Activated CD4-positive, alpha-beta memory T cell treated with anti-CD3 and anti-CD28 coated beads for 36 hours (primary cell): ENCODE results near the gene RCBTB2. TPM values are rescaled to one million over a fixed set of nuclear protein-coding genes. Genes with fewer than 3 reads are reported as not detected.

ENCODE experiments used
- CTCF ChIA-PET: fragments of 350-600 bp; sonication (Branson Sonifier 250); formaldehyde crosslinking; loops from one replicate; lab custom pipeline; 2021; ENCODE audit warnings: antibody characterized with exemption, inconsistent platforms; lab: Charles Lee
- POLR2A ChIA-PET: fragments of 350-600 bp; sonication (Branson Sonifier 250); formaldehyde crosslinking; loops from one replicate; lab custom pipeline; 2021; ENCODE audit warnings: antibody characterized with exemption; lab: Charles Lee
- DNase-seq: peaks from one replicate; pipeline ENCODE4 v3.0.0-alpha.2; 2020
- H3K27ac Mint-ChIP-seq: one replicate; pipeline ENCODE4 v1.8.0; 2021; ENCODE audit warnings: mixed read lengths
- H3K27me3 Mint-ChIP-seq: one replicate; pipeline ENCODE4 v1.8.0; 2021; ENCODE audit warnings: mixed read lengths
- H3K36me3 Mint-ChIP-seq: one replicate; pipeline ENCODE4 v1.8.0; 2021; ENCODE audit warnings: mixed read lengths
- H3K4me1 Mint-ChIP-seq: one replicate; pipeline ENCODE4 v1.8.0; 2021; ENCODE audit warnings: low read depth, mixed read lengths
- H3K4me3 Mint-ChIP-seq: one replicate; pipeline ENCODE4 v1.8.0; 2021; ENCODE audit warnings: mild to moderate bottlenecking, mixed read lengths
- H3K9me3 Mint-ChIP-seq: one replicate; pipeline ENCODE4 v1.8.0; 2021; ENCODE audit warnings: mixed read lengths
- intact Hi-C: fragments of 100-400 bp; cut with micrococcal nuclease; formaldehyde crosslinking; loops from one replicate; pipeline ENCODE4 v1.15.1; 2023
- total RNA-seq, 2 experiments: library from RNA; stranded (reverse); gene quantifications; one replicate each; pipeline ENCODE4 v1.2.3, GENCODE V29; 2021

Gene RCBTB2
- total RNA-seq, 2 experiments from 2014 or later, result 1.5 to 1.8 TPM

- H3K36me3 Mint-ChIP-seq, result no peaks in the 10 kb centered on the region
- H3K27me3 Mint-ChIP-seq, result peaks cover 11% of the 10 kb centered on the region
- no peak for DNase-seq
- H3K4me1 Mint-ChIP-seq, result peaks cover 7% of the 10 kb centered on the region
- no peak overlapping the region for H3K4me3 Mint-ChIP-seq
- H3K9me3 Mint-ChIP-seq, result no peaks in the 10 kb centered on the region
- intact Hi-C loops, result no loop called here
- CTCF ChIA-PET, result interaction anchor here (0.9 to 1.5 kb wide), 2 partner anchors 159 to 446 kb away, joined by 3 read pairs; no protein-coding TSS in a partner anchor
- POLR2A ChIA-PET, result no interaction called here
- H3K27ac Mint-ChIP-seq, result no peak overlapping the region
Observed at GRCh38 chr13:48573213-48574007, 40.5 kb upstream of the RCBTB2 start.

- DNase-seq, result no peak
- intact Hi-C loops, result no loop called here
- POLR2A ChIA-PET, result no interaction called here
- CTCF ChIA-PET, result interaction anchor here (0.6 to 1.7 kb wide), 2 partner anchors 9 to 236 kb away, joined by 5 to 9 read pairs; no protein-coding TSS in a partner anchor
- Mint-ChIP-seq H3K27ac (no peak overlapping the region), H3K27me3 (peaks cover 21% of the 10 kb centered on the region), H3K9me3 (no peaks in the 10 kb centered on the region), H3K4me3 (no peak overlapping the region), H3K4me1 (peaks cover 7% of the 10 kb centered on the region), H3K36me3 (no peaks in the 10 kb centered on the region)
Observed at GRCh38 chr13:48571126-48571913, 38.4 kb upstream of the RCBTB2 start.

GRCh38 chr13:48570216-48570828 is 37.4 kb upstream of the RCBTB2 start:
- no peaks in the 10 kb centered on the region for H3K36me3 Mint-ChIP-seq
- intact Hi-C loops, result no loop called here
- no peaks in the 10 kb centered on the region for H3K9me3 Mint-ChIP-seq
- peaks cover 27% of the 10 kb centered on the region for H3K27me3 Mint-ChIP-seq
- H3K4me1 Mint-ChIP-seq, result peaks cover 7% of the 10 kb centered on the region
- no peak overlapping the region for H3K4me3 Mint-ChIP-seq
- no peak for DNase-seq
- ChIA-PET CTCF (interaction anchor here (1.7 kb wide), 1 partner anchor 10 kb away, joined by 9 read pairs; no protein-coding TSS in a partner anchor), POLR2A (no interaction called here)
- H3K27ac Mint-ChIP-seq, result no peak overlapping the region

GRCh38 chr13:48569104-48569666 is 36.3 kb upstream of the RCBTB2 start:
- Mint-ChIP-seq H3K27me3 (peaks cover 37% of the 10 kb centered on the region), H3K27ac (no peak overlapping the region), H3K36me3 (no peaks in the 10 kb centered on the region), H3K9me3 (no peaks in the 10 kb centered on the region), H3K4me1 (peaks cover 8% of the 10 kb centered on the region), H3K4me3 (no peak overlapping the region)
- intact Hi-C loops, result no loop called here
- no peak for DNase-seq
- ChIA-PET CTCF (no interaction called here), POLR2A (no interaction called here)

DNA sequence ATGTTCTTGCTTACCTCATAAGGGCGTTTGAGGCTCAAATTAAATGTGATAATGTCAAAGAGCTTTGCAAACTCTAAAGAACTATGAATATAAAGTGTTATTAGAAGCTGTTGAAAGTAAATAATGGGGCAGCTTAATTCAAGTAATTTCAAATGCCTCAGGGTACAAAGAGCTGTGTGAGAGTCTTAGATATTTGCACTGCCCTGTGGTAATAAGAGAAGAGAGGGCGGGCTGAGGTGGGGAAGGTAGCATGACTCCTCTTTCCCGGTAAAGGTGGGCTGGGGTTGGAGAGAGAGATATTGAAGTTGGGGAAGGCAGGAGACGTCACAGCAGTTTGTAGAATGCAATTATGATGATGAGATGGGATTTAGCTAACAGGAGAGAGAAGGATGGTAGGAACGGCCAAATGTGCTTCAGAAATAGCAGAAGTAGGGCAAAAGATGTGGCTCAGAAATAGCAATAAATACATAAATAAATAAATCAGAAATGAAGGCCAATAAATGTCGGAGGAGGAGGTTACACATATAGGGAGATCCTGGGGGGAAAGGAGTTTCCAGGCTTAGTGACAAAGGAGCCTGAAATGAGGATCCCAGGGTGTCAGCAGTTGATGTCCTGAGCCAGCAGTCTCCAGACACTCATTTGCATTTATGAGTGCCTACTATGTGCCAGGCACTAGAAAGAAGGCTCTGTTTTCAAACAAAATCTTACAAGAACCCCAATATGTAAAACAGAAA is 35.7 kb upstream of the RCBTB2 start:
- Mint-ChIP-seq H3K4me3 (no peak overlapping the region), H3K4me1 (peaks cover 8% of the 10 kb centered on the region), H3K9me3 (no peaks in the 10 kb centered on the region), H3K27me3 (peaks cover 39% of the 10 kb centered on the region), H3K27ac (no peak overlapping the region), H3K36me3 (no peaks in the 10 kb centered on the region)
- DNase-seq, result no peak
- CTCF ChIA-PET, result interaction anchor here (0.7 kb wide), 1 partner anchor 12 kb away, joined by 5 read pairs; no protein-coding TSS in a partner anchor
- intact Hi-C loops, result no loop called here
- POLR2A ChIA-PET, result interaction anchor here (1.0 kb wide), 1 partner anchor 36 kb away, joined by 3 read pairs; no protein-coding TSS in a partner anchor

GRCh38 chr13:48567515-48568369 is 34.9 kb upstream of the RCBTB2 start:
- Mint-ChIP-seq H3K4me3 (no peak overlapping the region), H3K9me3 (no peaks in the 10 kb centered on the region), H3K27ac (no peak overlapping the region), H3K36me3 (no peaks in the 10 kb centered on the region), H3K27me3 (peaks cover 39% of the 10 kb centered on the region), H3K4me1 (peaks cover 15% of the 10 kb centered on the region)
- no peak for DNase-seq
- POLR2A ChIA-PET, result interaction anchor here (1.0 kb wide), 1 partner anchor 36 kb away, joined by 3 read pairs; no protein-coding TSS in a partner anchor
- CTCF ChIA-PET, result interaction anchor here (0.7 kb wide), 1 partner anchor 13 kb away, joined by 5 read pairs; no protein-coding TSS in a partner anchor
- intact Hi-C loops, result no loop called here

DNA sequence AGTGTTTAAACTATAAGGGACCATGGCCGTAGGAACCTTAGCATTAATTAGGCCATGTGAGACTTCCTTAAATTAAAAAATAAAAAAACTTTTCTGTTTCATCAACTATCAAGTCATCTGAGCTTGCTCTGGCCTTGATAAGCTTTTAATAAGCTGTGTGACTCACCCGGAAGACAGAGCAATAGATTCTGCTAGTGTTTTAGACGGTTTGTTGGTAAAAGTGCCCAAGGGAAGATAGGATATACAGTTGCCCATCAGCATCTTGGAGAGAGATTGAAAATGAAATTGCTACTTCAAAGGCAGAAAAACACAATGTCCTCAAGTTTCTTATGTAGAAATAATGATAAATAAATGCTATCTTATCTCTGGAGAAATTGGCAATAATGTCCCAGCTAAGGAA is 31.2 kb upstream of the RCBTB2 start:
- intact Hi-C loops, result no loop called here
- Mint-ChIP-seq H3K4me3 (no peak overlapping the region), H3K4me1 (peaks cover 43% of the 10 kb centered on the region), H3K27ac (peak overlapping the region; percentile 0), H3K9me3 (no peaks in the 10 kb centered on the region), H3K36me3 (no peaks in the 10 kb centered on the region), H3K27me3 (peaks cover 48% of the 10 kb centered on the region)
- POLR2A ChIA-PET, result no interaction called here
- CTCF ChIA-PET, result interaction anchor here (1.3 to 1.4 kb wide), 2 partner anchors 16 to 469 kb away, joined by 4 to 9 read pairs; partner anchors contain the start of gene MED4
- no peak for DNase-seq

GRCh38 chr13:48563626-48564025 is 30.7 kb upstream of the RCBTB2 start:
- POLR2A ChIA-PET, result no interaction called here
- CTCF ChIA-PET, result interaction anchor here (1.3 to 1.6 kb wide), 3 partner anchors 15 to 469 kb away, joined by 4 to 9 read pairs (median 5); partner anchors contain the start of gene MED4
- peaks cover 43% of the 10 kb centered on the region for H3K4me1 Mint-ChIP-seq
- no peak overlapping the region for H3K27ac Mint-ChIP-seq
- no peaks in the 10 kb centered on the region for H3K9me3 Mint-ChIP-seq
- DNase-seq, result no peak
- peaks cover 51% of the 10 kb centered on the region for H3K27me3 Mint-ChIP-seq
- intact Hi-C loops, result loop anchor here (2.0 kb wide), 1 partner anchor 329 kb away; no protein-coding TSS in a partner anchor
- H3K4me3 Mint-ChIP-seq, result no peak overlapping the region
- peaks cover 2% of the 10 kb centered on the region for H3K36me3 Mint-ChIP-seq

DNA sequence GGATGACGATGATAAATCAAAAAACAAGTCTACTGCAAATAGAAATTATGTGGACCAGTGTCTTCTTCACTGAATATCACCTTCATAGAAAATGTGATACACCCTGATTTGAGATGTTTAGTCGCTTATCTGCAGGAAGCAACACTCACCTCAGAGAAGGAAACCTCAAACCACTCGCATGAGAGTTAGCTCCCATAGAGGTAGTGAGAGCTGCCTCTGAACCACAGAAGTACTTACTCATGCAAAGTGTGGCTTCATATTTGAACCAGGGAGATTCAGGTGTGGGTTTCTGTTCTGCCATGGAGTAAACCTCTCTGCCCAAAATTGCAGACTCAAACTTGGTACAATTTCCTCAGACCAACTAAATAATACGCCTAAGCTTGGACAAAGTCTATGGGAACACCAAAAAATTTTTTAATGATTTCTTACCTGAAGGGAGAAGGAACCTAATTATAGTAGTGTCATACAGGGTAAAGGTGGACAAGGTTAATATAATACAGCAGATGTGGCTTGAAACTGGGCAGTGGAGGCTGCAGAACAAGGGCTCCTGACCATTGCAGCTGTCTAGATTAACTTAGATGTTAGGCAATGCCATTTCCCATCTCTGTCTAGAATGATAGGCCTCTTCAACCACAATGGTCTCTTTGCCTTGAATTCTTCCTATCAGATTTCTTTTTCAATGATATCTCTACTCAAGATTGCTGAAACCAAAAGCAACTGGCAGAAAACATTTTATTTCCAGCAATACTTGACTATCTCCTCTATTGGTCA is 29.6 kb upstream of the RCBTB2 start:
- Mint-ChIP-seq H3K27ac (peak overlapping the region; percentile 58), H3K27me3 (peaks cover 52% of the 10 kb centered on the region), H3K4me1 (peaks cover 43% of the 10 kb centered on the region), H3K9me3 (no peaks in the 10 kb centered on the region), H3K4me3 (peak overlapping the region; percentile 31), H3K36me3 (peaks cover 3% of the 10 kb centered on the region)
- ChIA-PET POLR2A (no interaction called here), CTCF (interaction anchor here (0.8 to 2.3 kb wide), 6 partner anchors 16 to 468 kb away, joined by 3 to 10 read pairs (median 5); partner anchors contain the start of genes LPAR6 and MED4)
- peak; percentile 79 for DNase-seq
- intact Hi-C loops, result loop anchor here (1.0 to 2.0 kb wide), 7 partner anchors 30 to 352 kb away; no protein-coding TSS in a partner anchor
